Muscle of back (tissue), 11 donors: ENCODE measurements around the gene DUSP9. TPM values are rescaled to one million over a fixed set of nuclear protein-coding genes. Genes with fewer than 3 reads are reported as not detected.
"Not testable (repeated sequence)": the region's sequence is repeated elsewhere in the genome, so short reads cannot be mapped to it uniquely, and the experiment has no call there.

Source experiments
- DNase-seq, 3 donors: peaks; one replicate each; pipeline versions ENCODE4 v3.0.0 to v3.0.0-alpha.2; 2013
- polyA plus RNA-seq, 10 donors: library from polyadenylated mRNA; unstranded; fragments of 120-200 nt; gene quantifications; one replicate each; pipeline ENCODE4 v1.2.1, GENCODE V29; 2013; ENCODE audit not compliant: insufficient read length in 10 of 10

Gene DUSP9
- polyA plus RNA-seq, 10 donors = 0.07 to 0.34 (median 0.19) TPM; not detected in 1

DNA sequence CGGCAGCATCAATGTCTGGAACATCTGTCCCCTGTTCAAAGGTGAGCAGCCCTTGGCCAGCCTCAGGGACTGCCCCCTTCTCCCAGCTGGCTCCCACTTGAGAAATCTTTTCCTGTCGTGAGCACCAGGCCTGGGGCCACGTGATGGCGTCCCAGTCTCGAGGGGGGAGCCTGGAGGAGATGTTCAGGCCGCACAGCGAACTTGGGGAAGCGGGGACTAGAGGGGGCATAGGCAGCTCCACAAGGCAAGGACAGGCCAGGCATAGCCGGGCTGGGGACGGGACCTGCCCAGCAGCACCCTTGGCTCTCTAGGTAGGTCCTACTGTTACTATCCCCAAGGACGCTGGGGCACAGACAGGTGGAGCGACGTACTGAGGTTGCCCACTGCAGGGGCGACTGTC lies 43.5 kb downstream of the DUSP9 start:
- no peak for DNase-seq

DNA sequence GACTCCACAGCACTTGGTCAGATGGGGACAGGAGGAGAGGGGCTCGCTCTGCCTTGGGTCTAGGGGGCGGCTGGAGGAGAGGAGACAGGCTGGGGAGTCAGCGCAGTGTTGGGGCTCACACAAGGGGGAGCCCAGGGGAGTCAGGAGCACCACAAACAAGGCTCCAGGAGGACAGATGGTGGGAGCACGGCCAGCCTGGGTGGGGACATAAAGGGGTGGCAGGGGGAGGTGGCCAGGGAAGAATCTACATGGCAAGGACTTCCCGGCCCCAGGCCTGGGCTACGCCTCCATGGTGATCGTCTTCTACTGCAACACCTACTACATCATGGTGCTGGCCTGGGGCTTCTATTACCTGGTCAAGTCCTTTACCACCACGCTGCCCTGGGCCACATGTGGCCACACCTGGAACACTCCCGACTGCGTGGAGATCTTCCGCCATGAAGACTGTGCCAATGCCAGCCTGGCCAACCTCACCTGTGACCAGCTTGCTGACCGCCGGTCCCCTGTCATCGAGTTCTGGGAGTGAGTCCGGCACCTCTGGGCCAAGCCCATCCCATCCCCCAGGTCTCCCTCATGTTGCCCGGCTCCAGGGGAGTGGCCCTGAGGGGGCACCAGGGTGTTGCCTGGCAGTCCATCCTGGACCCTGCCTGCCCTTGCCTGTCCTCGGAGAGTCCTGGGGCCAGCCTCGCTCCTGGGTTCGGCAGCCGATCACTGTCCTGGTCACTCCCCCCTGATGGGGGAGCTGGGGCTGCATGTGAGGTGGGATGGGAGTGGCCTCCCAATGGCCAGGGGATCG lies 44.2 kb downstream of the DUSP9 start:
- not testable (repeated sequence) for DNase-seq

DNA sequence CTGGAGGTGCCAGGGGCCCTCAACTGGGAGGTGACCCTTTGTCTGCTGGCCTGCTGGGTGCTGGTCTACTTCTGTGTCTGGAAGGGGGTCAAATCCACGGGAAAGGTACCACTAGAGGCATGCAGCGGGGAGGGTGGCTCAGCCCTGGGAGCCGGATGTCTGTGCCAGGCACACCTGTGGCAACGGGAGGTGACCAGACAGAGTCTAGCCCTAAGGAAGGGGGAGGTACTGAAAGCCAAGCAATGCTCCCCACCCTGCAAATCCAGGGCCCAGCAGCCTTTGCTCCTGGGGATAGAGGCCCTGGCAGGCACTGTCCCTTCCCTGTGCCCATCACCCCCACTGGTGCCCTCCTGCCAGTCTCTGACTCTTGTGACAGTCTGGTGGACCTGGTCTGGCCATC lies 45.0 kb downstream of the DUSP9 start:
- no peak for DNase-seq

DNA sequence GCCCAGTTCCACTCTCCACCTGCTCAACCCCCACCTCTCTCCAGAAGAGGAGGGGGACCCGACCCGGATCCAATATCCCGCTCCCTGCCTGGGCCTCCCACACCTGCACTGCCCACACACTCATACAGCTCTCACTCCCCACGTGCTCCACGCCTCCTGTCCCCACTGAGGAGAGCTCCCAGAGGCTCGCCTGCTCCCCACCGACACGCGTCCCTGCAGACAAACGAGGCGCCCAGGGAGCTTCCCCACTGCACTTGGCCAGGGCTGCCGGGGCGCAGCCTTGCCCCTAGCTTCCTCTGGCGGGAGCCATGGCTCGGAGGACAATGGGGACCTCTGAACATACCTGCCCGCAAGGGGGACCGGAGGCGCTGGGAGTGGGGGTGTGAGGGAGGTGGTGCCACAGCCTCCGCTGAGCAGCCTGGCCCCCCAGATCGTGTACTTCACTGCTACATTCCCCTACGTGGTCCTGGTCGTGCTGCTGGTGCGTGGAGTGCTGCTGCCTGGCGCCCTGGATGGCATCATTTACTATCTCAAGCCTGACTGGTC lies 45.7 kb downstream of the DUSP9 start:
- DNase-seq = no peak

DNA sequence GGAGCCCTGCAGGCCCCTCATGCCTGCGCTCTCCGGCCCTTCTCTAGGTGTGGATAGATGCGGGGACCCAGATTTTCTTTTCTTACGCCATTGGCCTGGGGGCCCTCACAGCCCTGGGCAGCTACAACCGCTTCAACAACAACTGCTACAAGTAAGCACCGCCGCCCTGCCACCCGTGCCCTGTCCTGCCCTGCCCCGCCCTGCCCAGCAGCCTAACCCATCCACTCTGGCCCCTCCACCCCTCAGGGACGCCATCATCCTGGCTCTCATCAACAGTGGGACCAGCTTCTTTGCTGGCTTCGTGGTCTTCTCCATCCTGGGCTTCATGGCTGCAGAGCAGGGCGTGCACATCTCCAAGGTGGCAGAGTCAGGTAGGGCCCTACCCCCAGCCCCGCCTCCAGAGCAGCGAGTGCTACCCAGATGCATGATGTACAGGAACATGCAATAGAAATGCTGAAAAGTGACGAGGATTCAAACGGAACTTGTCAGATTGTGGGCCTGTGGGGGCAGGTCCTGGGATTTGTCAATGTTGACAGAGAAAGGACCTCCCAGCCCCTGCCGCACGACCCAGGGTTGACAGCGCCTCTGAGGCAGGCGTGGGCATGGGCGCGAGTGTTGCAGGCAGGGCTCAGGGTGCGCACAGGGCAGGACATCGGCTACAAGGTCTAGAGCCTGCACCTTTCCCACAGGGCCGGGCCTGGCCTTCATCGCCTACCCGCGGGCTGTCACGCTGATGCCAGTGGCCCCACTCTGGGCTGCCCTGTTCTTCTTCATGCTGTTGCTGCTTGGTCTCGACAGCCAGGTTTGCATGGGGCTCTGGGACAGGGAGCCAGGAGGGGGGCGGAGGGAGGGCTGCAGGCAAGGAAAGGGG lies 46.4 kb downstream of the DUSP9 start:
- no peak for DNase-seq

DNA sequence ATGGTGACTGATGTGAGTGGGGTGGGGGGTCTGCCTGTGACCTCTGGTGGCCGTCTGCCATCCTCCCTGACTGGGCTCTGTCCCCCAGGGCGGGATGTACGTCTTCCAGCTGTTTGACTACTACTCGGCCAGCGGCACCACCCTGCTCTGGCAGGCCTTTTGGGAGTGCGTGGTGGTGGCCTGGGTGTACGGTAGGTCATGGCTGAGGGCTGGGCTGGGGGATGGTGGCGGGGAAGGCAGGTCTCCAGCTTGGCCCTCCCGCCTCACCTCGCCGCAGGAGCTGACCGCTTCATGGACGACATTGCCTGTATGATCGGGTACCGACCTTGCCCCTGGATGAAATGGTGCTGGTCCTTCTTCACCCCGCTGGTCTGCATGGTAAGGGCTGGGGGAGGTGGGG lies 47.3 kb downstream of the DUSP9 start:
- DNase-seq = not testable (repeated sequence)

GRCh38 chrX:153694687-153695270 lies 47.8 kb downstream of the DUSP9 start:
- no peak for DNase-seq

- no peak for DNase-seq
Measured at GRCh38 chrX:153696100-153696499, 49.1 kb downstream of the DUSP9 start.

DNA sequence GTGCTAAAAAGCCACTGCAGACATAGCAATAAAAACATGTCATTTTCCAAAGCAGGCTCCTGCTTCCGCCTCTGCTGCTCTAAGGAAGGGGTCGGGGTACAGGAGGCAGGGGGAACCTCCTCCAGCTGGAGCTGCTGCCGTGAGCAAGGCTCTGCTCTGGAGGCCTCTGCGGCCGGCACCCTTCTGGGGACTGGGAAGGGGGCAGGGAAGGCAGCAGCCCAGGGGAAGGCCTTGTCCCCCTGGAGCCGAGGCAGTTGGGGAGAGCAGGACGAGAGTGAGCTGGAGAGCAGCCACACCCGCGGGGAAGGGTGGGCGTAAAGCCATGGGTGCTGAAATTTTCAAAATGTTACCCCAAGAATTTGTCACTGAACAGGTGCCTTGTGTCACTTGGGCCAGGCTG lies 49.5 kb downstream of the DUSP9 start:
- not testable (repeated sequence) for DNase-seq

DNA sequence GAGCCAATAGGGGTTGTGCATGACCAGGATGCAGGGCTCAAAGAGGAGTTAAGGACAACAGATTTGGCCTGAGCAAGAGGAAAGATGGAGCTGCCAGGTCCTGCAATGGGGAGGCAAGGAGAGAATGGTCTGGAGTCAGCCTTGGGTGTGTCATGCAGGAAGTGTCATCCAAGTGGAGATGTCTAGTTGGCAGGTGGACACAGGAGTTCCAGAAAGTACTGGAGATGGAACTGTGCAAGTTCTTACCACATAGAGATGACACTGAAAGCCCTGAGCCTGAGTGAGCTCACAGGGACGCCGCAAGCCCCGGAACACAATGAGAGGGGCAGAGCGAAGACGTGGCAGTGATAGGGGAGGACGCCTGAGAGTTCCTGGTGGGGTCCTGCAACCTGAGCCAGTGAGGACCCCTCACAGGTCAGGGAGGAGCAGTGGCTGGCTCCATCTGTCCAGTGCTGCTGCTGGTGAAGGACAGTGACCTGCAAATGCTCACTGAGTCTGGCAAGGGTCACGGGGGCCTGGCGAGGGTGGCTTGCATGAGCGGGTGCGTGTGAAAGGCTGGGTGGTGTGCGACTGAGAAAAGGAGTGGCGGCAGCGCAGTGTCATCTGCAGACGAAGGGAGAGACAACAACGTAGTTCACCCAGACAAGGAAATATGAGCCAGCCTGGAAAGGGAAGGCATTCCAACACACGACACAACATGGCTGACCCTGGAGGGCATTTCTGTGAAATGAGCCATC lies 50.2 kb downstream of the DUSP9 start:
- DNase-seq = not testable (repeated sequence)

DNA sequence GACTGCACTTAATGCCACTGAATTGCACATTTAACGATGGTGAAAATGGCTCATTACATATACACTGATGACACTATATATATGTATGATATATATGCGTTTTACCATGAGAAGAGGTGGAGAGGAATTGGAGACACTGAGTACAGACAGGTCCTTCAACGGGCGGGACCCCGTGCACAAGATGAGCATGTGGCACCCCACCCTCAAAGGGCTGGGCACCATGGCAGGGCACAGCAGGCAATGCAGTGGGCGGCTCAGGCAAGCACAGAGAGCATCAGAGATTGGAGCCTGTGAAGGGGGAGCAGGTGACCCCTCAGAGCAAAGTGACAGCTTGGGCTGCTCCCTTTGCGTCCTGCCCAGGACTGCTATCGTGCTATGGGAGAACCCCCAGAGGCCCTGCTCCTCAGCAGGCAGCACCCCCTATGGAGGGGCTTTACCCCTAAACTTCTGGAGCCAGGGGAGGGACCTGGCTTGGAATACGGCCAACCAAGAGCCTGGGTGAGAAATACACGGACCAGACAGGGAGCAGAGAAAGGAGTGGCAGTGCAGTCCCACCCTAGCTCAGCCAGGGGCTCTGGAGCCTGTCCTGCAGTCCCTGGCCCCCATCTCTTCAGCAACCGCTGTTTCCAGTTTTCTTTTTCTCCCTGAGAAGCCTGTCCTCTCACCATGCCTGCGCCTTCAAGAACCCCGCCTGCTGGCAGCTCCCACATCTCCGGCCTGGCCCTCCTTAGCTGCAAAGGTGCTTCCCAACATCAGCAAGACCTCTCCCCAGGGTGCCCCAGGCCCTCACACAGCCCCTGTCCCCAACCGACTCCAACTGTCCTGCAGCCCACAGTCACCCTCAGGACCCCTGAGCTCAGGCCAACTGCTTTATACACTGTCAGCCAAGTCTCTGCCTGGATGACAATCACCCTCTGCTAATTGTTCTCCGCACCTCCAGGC lies 51.2 kb downstream of the DUSP9 start:
- DNase-seq = no peak

DNA sequence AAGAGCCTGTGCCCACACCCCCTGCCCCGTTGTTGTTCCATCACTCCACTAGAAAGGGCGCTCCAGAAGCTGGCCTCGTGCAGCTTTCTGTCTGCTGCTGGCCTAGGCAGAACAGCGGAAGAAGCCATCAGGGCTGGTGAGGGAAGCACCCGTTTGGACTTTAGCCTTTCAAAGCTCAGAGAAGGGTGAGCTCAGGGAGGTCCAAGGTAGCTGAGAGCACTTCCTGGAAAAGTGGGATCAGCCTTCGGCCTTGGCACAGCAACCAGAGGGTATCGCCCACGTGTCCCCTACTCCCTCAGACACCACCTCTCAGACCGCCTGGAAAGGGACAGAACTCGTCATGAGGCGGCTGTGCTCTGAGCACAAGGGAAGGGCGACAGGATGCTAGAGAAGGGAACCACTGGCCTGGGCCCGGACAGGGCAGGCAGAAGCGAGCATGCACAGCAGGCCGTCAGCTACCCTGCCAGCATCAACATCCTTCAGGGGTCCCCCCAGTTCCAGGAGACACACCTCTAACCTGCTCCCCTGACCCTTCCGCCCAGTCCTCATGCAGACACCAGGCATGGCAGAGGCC lies 52.3 kb downstream of the DUSP9 start:
- not testable (repeated sequence) for DNase-seq

DNA sequence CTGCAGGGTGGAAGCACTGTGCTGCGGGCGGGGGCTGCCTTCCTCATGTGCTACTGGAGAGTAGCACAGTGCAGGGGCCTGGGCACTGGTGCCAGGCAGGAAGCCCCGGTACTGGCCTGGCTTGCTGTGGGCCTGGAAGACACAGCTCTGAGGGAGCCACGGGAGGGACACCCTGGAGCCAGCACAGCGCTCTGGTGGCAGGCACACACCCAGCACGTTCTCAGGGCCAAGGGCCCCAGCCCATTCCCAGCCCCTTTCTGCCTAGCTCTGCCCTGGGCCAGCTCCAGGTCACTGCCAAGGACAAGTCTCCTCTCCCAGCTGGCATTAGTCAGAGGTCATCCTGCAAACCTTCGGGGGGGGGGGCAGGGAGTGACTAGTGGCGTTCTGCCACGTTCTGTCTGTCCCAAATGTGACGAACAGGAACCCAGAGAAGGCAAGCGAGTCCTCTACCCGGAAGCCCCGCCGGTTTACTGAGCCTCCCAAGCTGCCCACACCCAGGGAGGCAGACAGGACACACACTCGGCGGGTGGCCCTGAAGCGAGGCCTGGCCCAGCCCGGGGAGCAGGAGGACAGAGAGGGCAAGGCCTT lies 52.9 kb downstream of the DUSP9 start:
- not testable (repeated sequence) for DNase-seq

GRCh38 chrX:153700376-153700945 lies 53.5 kb downstream of the DUSP9 start:
- no peak for DNase-seq

Other genes with a start within 250 kb of the DUSP9 start
- not detected for gene PNMA6E, start 245.9 kb upstream of the DUSP9 start, polyA plus RNA-seq
- gene ZFP92, start 235.7 kb upstream of the DUSP9 start, polyA plus RNA-seq = under 1 TPM; 0.54 to 0.88 (median 0.76) TPM
- gene TREX2, start 201.1 kb upstream of the DUSP9 start, polyA plus RNA-seq = under 1 TPM in 9 of 10 donors, not detected in 1; 0.23 to 0.49 (median 0.38) TPM
- 10 to 100 TPM; 18.7 to 27.6 (median 22.6) TPM for gene HAUS7, start 176.6 kb upstream of the DUSP9 start, polyA plus RNA-seq
- gene BGN, start 152.2 kb upstream of the DUSP9 start, polyA plus RNA-seq = 100 to 1,000 TPM in 8 of 10 donors, 10 to 100 TPM in 2; 87.6 to 224 (median 136) TPM
- gene ATP2B3, start 129.6 kb upstream of the DUSP9 start, polyA plus RNA-seq = under 1 TPM; 0.15 to 0.76 (median 0.59) TPM
- gene CCNQ, start 48.1 kb upstream of the DUSP9 start, polyA plus RNA-seq = 10 to 100 TPM; 10.5 to 14.4 (median 11.9) TPM
- gene PNCK, start 26.6 kb downstream of the DUSP9 start, polyA plus RNA-seq = 1 to 10 TPM; 2.9 to 7.8 (median 5.1) TPM
- 10 to 100 TPM; 22.4 to 41.9 (median 35.3) TPM for gene SLC6A8, start 40.7 kb downstream of the DUSP9 start, polyA plus RNA-seq
- gene BCAP31, start 77.2 kb downstream of the DUSP9 start, polyA plus RNA-seq = 10 to 100 TPM; 69.1 to 91.2 (median 73.2) TPM
- gene ABCD1, start 77.7 kb downstream of the DUSP9 start, polyA plus RNA-seq = 1 to 10 TPM; 7.0 to 9.9 (median 8.6) TPM
- gene PLXNB3, start 117.0 kb downstream of the DUSP9 start, polyA plus RNA-seq = 1 to 10 TPM in 9 of 10 donors, under 1 TPM in 1; 0.97 to 7.8 (median 3.8) TPM
- gene SRPK3, start 133.8 kb downstream of the DUSP9 start, polyA plus RNA-seq = 100 to 1,000 TPM; 116 to 277 (median 198) TPM
- 10 to 100 TPM; 40.6 to 55.9 (median 44.3) TPM for gene IDH3G, start 147.2 kb downstream of the DUSP9 start, polyA plus RNA-seq
- 100 to 1,000 TPM; 101 to 153 (median 115) TPM for gene SSR4, start 147.5 kb downstream of the DUSP9 start, polyA plus RNA-seq
- gene PDZD4, start 183.3 kb downstream of the DUSP9 start, polyA plus RNA-seq = 1 to 10 TPM; 2.6 to 5.5 (median 3.5) TPM
- gene L1CAM, start 239.0 kb downstream of the DUSP9 start, polyA plus RNA-seq = 1 to 10 TPM; 1.8 to 7.4 (median 3.0) TPM